ENCODE results near the gene MACIR.

DNA sequence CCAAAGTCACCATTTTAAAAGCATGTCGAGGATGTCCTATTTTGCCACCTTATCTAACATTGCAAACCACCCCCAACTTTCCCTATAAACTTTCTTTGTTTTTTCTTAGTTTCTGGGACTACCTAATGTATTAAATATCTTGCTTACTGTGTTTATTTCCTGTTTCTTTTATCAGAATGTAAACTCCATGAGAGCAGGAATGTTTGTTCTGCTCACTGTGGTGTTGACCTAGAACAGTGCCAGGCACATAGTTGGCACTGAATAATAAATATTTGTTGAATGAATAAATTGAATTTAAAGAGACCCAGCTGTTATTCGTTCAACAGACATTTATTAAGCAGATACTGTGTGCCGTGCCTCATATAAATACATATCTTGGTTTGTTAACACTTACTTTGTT lies 35.2 kb downstream of the MACIR start:
- TF ChIP-seq CTCF (IDR thresholded peaks at IDR 0.05) = no peak
- no peak for TF ChIP-seq POLR2A (IDR thresholded peaks at IDR 0.05)
